Esophagus mucosa (tissue), 1 donor: Measurements from ENCODE around the gene NET1. TPM values are rescaled to one million over a fixed set of nuclear protein-coding genes. Genes with fewer than 3 reads are reported as not detected.
A peak's percentile ranks its signal among the peaks of the same experiment; 100 is the strongest.

Experiments used
- ATAC-seq: fragments of 200-7000 bp; cut with Tn5 transposase; one replicate; pipeline ENCODE4 v1.9.1; 2020
- total RNA-seq: library from RNA; stranded (reverse); gene quantifications from one replicate; pipeline ENCODE4 v1.2.4, GENCODE V29; 2023
- donor health status: DM: yes; HTN: yes; CAD: no.

NET1 gene
- total RNA-seq, 1 donor from 2014 or later, result 182 TPM

- ATAC-seq, result no peak
Observed at GRCh38 chr10:5442990-5443370, 30.6 kb downstream of the NET1 start.

- ATAC-seq, result no peak
Observed at GRCh38 chr10:5443429-5443828, 31.1 kb downstream of the NET1 start.

- no peak for ATAC-seq
Observed at GRCh38 chr10:5445006-5445405, 32.6 kb downstream of the NET1 start.

- ATAC-seq, result peak; percentile 93
Observed at GRCh38 chr10:5446390-5446926, 34.1 kb downstream of the NET1 start.

- no peak for ATAC-seq
Observed at GRCh38 chr10:5447056-5447455, 34.7 kb downstream of the NET1 start.

GRCh38 chr10:5447611-5448071 lies 35.3 kb downstream of the NET1 start:
- peak; percentile 19 for ATAC-seq

- ATAC-seq, result no peak
Observed at GRCh38 chr10:5448333-5449001, 36.1 kb downstream of the NET1 start.

- no peak for ATAC-seq
Observed at GRCh38 chr10:5449227-5449626, 36.9 kb downstream of the NET1 start.

GRCh38 chr10:5449823-5450222 lies 37.5 kb downstream of the NET1 start:
- ATAC-seq, result peak; percentile 59

GRCh38 chr10:5450605-5451384 lies 38.4 kb downstream of the NET1 start:
- no peak for ATAC-seq

- ATAC-seq, result no peak
Observed at GRCh38 chr10:5453749-5454489, 41.6 kb downstream of the NET1 start.

GRCh38 chr10:5456563-5456962 lies 44.2 kb downstream of the NET1 start:
- peak; percentile 13 for ATAC-seq

- no peak for ATAC-seq
Observed at GRCh38 chr10:5457741-5458140, 45.4 kb downstream of the NET1 start.

- no peak for ATAC-seq
Observed at GRCh38 chr10:5458425-5458824, 46.1 kb downstream of the NET1 start.

- no peak for ATAC-seq
Observed at GRCh38 chr10:5458949-5459747, 46.8 kb downstream of the NET1 start.

- ATAC-seq, result no peak
Observed at GRCh38 chr10:5460468-5461202, 48.3 kb downstream of the NET1 start.

- ATAC-seq, result no peak
Observed at GRCh38 chr10:5461203-5461588, 48.8 kb downstream of the NET1 start.

- ATAC-seq, result no peak
Observed at GRCh38 chr10:5461914-5462840, 49.8 kb downstream of the NET1 start.

- peak; percentile 2 for ATAC-seq
Observed at GRCh38 chr10:5462841-5463293, 50.5 kb downstream of the NET1 start.

GRCh38 chr10:5464546-5464945 lies 52.2 kb downstream of the NET1 start:
- no peak for ATAC-seq
